IMR-90 (cell line): Measurements from ENCODE around the gene MAGI2.

Source experiments
- NFE2L2 ChIP-seq: fragments of 150-350 bp; IDR thresholded peaks from 2 replicates; pipeline ENCODE4 v1.6.1; 2016; ENCODE audit warnings: low read depth, mild to moderate bottlenecking, low read length
- TF ChIP-seq, protein P1 (sequence below): conservative IDR thresholded peaks from 2 replicates; pipeline ENCODE4 v1.5.1; 2012; ENCODE audit warnings: mild to moderate bottlenecking, low read depth, low read length, improper control_type of control experiment

DNA sequence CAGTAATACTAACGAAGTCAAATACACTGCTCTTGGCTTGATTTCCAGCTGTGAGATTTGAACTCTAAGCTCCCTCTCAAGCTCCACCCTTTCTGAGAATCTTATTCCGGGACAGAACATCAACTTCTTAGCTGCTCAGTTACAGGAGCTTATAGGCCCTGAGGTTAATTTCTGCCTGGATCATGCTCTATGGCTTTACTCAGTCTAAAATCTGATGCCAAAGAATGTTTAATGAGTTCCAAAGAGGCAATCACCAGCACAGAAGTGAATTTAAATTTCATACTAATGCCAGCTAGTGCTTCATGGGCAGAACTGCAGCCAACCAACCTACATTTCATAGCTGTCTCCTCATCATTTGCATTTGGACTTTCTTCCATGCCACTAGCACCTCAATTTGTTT, 707.2 kb downstream of the MAGI2 start:
- TF ChIP-seq, protein P1, sequence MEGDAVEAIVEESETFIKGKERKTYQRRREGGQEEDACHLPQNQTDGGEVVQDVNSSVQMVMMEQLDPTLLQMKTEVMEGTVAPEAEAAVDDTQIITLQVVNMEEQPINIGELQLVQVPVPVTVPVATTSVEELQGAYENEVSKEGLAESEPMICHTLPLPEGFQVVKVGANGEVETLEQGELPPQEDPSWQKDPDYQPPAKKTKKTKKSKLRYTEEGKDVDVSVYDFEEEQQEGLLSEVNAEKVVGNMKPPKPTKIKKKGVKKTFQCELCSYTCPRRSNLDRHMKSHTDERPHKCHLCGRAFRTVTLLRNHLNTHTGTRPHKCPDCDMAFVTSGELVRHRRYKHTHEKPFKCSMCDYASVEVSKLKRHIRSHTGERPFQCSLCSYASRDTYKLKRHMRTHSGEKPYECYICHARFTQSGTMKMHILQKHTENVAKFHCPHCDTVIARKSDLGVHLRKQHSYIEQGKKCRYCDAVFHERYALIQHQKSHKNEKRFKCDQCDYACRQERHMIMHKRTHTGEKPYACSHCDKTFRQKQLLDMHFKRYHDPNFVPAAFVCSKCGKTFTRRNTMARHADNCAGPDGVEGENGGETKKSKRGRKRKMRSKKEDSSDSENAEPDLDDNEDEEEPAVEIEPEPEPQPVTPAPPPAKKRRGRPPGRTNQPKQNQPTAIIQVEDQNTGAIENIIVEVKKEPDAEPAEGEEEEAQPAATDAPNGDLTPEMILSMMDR, result no peak
- TF ChIP-seq NFE2L2, result no peak
